Heart right ventricle (tissue), 16 donors: ENCODE measurements around the gene COL23A1. TPM values are rescaled to one million over a fixed set of nuclear protein-coding genes. Genes with fewer than 3 reads are reported as not detected.
"Not testable (repeated sequence)": the region's sequence is repeated elsewhere in the genome, so short reads cannot be mapped to it uniquely, and the experiment has no call there.

ENCODE experiments used
- ATAC-seq, 8 donors: fragments of 200-7000 bp; cut with Tn5 transposase; one replicate each; pipeline ENCODE4 v1.9.1; 2020; ENCODE audit warnings: mild to moderate bottlenecking in 8 of 8, moderate library complexity in 8 of 8, moderate number of reproducible peaks in 1 of 8
- DNase-seq, 2 donors: peaks; one replicate each; pipeline ENCODE4 v3.0.0-alpha.2; 2020
- H3K27ac ChIP-seq, 10 donors: fragments of 200-600 bp; sonication (generic) in 2 of 10; one replicate each; pipeline versions ENCODE4 v1.5.0 to v1.8.0; 2020 to 2022; ENCODE audit warnings: mild to moderate bottlenecking in 3 of 10
- H3K27me3 ChIP-seq, 7 donors: fragments of 200-600 bp; one replicate each; pipeline ENCODE4 v1.8.0; 2021 to 2022; ENCODE audit warnings: mild to moderate bottlenecking in 2 of 7
- H3K36me3 ChIP-seq, 9 donors: fragments of 200-600 bp; sonication (generic) in 1 of 9; one replicate each; pipeline versions ENCODE4 v1.5.0 to v1.8.0; 2020 to 2022; ENCODE audit warnings: mild to moderate bottlenecking in 2 of 9
- H3K4me1 ChIP-seq, 9 donors: fragments of 200-600 bp; sonication (generic) in 1 of 9; one replicate each; pipeline versions ENCODE4 v1.5.0 to v1.8.0; 2020 to 2022; ENCODE audit warnings: mild to moderate bottlenecking in 4 of 9
- H3K4me3 ChIP-seq, 10 donors: fragments of 200-600 bp; sonication (generic) in 2 of 10; one replicate each; pipeline versions ENCODE4 v1.5.0 to v1.8.0; 2020 to 2022; ENCODE audit warnings: mild to moderate bottlenecking in 7 of 10, moderate library complexity in 2 of 10
- H3K9me3 ChIP-seq, 11 donors: fragments of 200-600 bp in 10 of 11; sonication (generic) in 2 of 11; one replicate each; pipeline versions ENCODE4 v1.5.0 to v1.8.0; 2013 to 2022; ENCODE audit warnings: mild to moderate bottlenecking in 2 of 11, control low read depth in 1 of 11, moderate library complexity in 1 of 11
- CTCF ChIP-seq, 9 donors: fragments of 200-600 bp; sonication (generic) in 2 of 9; IDR thresholded peaks; one replicate each; pipeline versions ENCODE4 v1.5.0 to v1.8.0; 2021 to 2022; ENCODE audit warnings: antibody characterized with exemption in 9 of 9, mild to moderate bottlenecking in 5 of 9, moderate library complexity in 1 of 9
- WGBS, 2 donors: extraction: QIAGEN DNeasy Blood & Tissue Kit; methylation state at CpG; one replicate each; pipeline ENCODE4 v1.1.7; 2013; ENCODE audit warnings: inconsistent platforms in 1 of 2; 5-methylcytosine and 5-hydroxymethylcytosine counted together
- intact Hi-C, 10 donors: fragments of 100-400 bp; cut with DNase I; formaldehyde crosslinking; loops; one replicate each; pipeline versions ENCODE4 v1.11.1 to v1.14.2; 2022
- polyA plus RNA-seq, 2 donors: library from polyadenylated mRNA; stranded (reverse); fragments of 200-250 nt; gene quantifications; one replicate each; pipeline ENCODE4 v1.2.3, GENCODE V29; 2013
- total RNA-seq, 10 donors: library from RNA; stranded (reverse); fragmentation: NEBNext Ultra II Directional in 3 of 10; extraction: Animal tissue kit (Norgen Biotek cat#: 25700) in 3 of 10; gene quantifications; one replicate each; pipeline versions ENCODE4 v1.2.1 to v1.2.4, GENCODE V29; 2021 to 2023
- donor health status: Arrhythmogenic right ventricular cardiomyopathy.
- donor health status: ischemic (EF 13 %, LVEDD 7.1; RV severe dilation, severe dysfunction).
- donor health status: healthy with polysubstance abuse.
- donor health status: DM: no; HTN: yes; CAD: no.
- donor health status: DM: no; HTN: no; CAD: no.
- donor health status: ischemic (EF 25% LVEDD 6.9; RV normal size, moderate dysfunction).
- donor health status: ischemic (EF 25% LVEDD 5.7; RV mildly dilated, moderate dysfunction).
- donor health status: healthy.
- donor health status: DM: yes; HTN: yes; CAD: no.
- donor health status: Ischemic cardiomyopathy.
- donor health status: ischemic (EF 35%, LVEDD 5.7; RV mildly dilated, moderate dysfunction).
- donor health status: nonischemic (EF 11% LVEDD 7.7; RV severe dilation, severe dysfunction).
- donor health status: DM: yes; HTN: yes; CAD: no.
- donor health status: PGD.
- donor health status: ischemic (EF 29% LVEDD 5.4; RV normal size, mild dysfunction).
- donor health status: nonischemic (EF 23%, LVEDD 6.1; RV moderate dilation, normal function).

Gene COL23A1
- total and polyA plus RNA-seq, 12 donors = 8.9 to 29.0 (median 16.2) TPM

- Histone ChIP-seq H3K9me3 (no peaks in the 10 kb centered on the region), H3K4me1 (peaks cover 3 to 36% (median 28%) of the 10 kb centered on the region in 9 donors), H3K4me3 (no peak overlapping the region), H3K27me3 (peaks cover 0 to 45% (median 10%) of the 10 kb centered on the region in 7 donors), H3K36me3 (no peaks in the 10 kb centered on the region), H3K27ac (no peak overlapping the region)
- no peak for ATAC-seq
- DNase-seq = no peak
- 38 to 46% methylated on average over 13 of the region's 13 CpGs for WGBS, 2 donors
- intact Hi-C loops = loop anchor here in 3 of 10 donors (2.0 to 10.0 kb wide), 3 partner anchors 35 to 303 kb away; no protein-coding TSS in a partner anchor
- TF ChIP-seq CTCF (IDR thresholded peaks at IDR 0.05) = no peak
Measured at GRCh38 chr5:178587763-178588611, 2.2 kb downstream of the COL23A1 start.

- no peak overlapping the region for H3K4me3 ChIP-seq
- no peak for TF ChIP-seq CTCF (IDR thresholded peaks at IDR 0.05)
- intact Hi-C loops = loop anchor here in 2 of 10 donors (5.0 to 10.0 kb wide), 2 partner anchors 124 to 302 kb away; no protein-coding TSS in a partner anchor
Measured at GRCh38 chr5:178586396-178586795, 3.8 kb downstream of the COL23A1 start.

GRCh38 chr5:178585421-178585820, 4.8 kb downstream of the COL23A1 start:
- H3K27me3 ChIP-seq = peaks cover 0 to 31% (median 10%) of the 10 kb centered on the region in 7 donors
- peak in 7 of 8 donors; percentile 17 to 97 (median 87) for ATAC-seq
- not testable (repeated sequence) for H3K9me3 ChIP-seq, H3K36me3 ChIP-seq, H3K27ac ChIP-seq, H3K4me3 ChIP-seq
- DNase-seq = peak; percentile 40 to 55
- H3K4me1 ChIP-seq = peaks cover 3 to 26% (median 19%) of the 10 kb centered on the region in 9 donors
- 86 to 89% methylated on average over 11 of the region's 11 CpGs for WGBS, 2 donors
- intact Hi-C loops = loop anchor here in 2 of 10 donors (5.0 to 10.0 kb wide), 2 partner anchors 123 to 301 kb away; no protein-coding TSS in a partner anchor

More at GRCh38 chr5:178586396-178586795, 3.8 kb downstream of the COL23A1 start:
- ATAC-seq (no peak), DNase-seq (no peak)
- WGBS, 2 donors = 75 to 80% methylated on average over 2 of the region's 2 CpGs
- no peak overlapping the region for H3K27ac ChIP-seq
- H3K36me3 ChIP-seq = no peaks in the 10 kb centered on the region
- peaks cover 3 to 36% (median 28%) of the 10 kb centered on the region in 9 donors for H3K4me1 ChIP-seq
- no peaks in the 10 kb centered on the region for H3K9me3 ChIP-seq
- H3K27me3 ChIP-seq = peaks cover 0 to 40% (median 10%) of the 10 kb centered on the region in 7 donors

- no peak overlapping the region for H3K27ac ChIP-seq
- H3K4me3 ChIP-seq = no peak overlapping the region
- ATAC-seq = no peak
- H3K4me1 ChIP-seq = peaks cover 0 to 9% (median 3%) of the 10 kb centered on the region in 9 donors
- 81 to 89% methylated on average over 8 of the region's 8 CpGs for WGBS, 2 donors
- no peak for DNase-seq
- H3K27me3 ChIP-seq = peaks cover 0 to 19% (median 3%) of the 10 kb centered on the region in 7 donors
- no peak for TF ChIP-seq CTCF (IDR thresholded peaks at IDR 0.05)
- intact Hi-C loops = loop anchor here in 1 of 10 donors (10.0 kb wide), 1 partner anchor 298 kb away; no protein-coding TSS in a partner anchor
- H3K9me3 ChIP-seq = no peaks in the 10 kb centered on the region
- no peaks in the 10 kb centered on the region for H3K36me3 ChIP-seq
Measured at GRCh38 chr5:178583279-178583678, 6.9 kb downstream of the COL23A1 start.
